Neural cell (in vitro differentiated cells): ENCODE results near the gene HSPB1. TPM values are rescaled to one million over a fixed set of nuclear protein-coding genes. Genes with fewer than 3 reads are reported as not detected.

ENCODE experiments used
- H2AFZ ChIP-seq: fragments of 200-600, 300-800 bp; sonication (generic), shearing (Covaris generic); 2 replicates; pipeline ENCODE4 v1.6.0; 2014; ENCODE audit warnings: low read depth, mild to moderate bottlenecking, antibody characterized with exemption, low read length, moderate library complexity
- H3F3A ChIP-seq: fragments of 200-600 bp; shearing (Covaris generic); 2 replicates; pipeline ENCODE4 v1.6.1; 2016; ENCODE audit warnings: mild to moderate bottlenecking, moderate library complexity, mixed read lengths, antibody characterized with exemption, low read length; ENCODE audit not compliant: insufficient read depth, poor library complexity, severe bottlenecking
- H3K27ac ChIP-seq: fragments of 200-600, 300-800 bp; sonication (generic), shearing (Covaris generic); 2 replicates; pipeline ENCODE4 v1.5.1; 2014; ENCODE audit warnings: mild to moderate bottlenecking, low read length, moderate library complexity
- H3K27me3 ChIP-seq: fragments of 300-800, 200-600 bp; sonication (generic), shearing (Covaris generic); 2 replicates; pipeline ENCODE4 v1.6.0; 2014; ENCODE audit warnings: mild to moderate bottlenecking, low read depth, low read length, moderate library complexity; ENCODE audit not compliant: insufficient read depth
- H3K36me3 ChIP-seq: fragments of 300-800, 200-600 bp; sonication (generic), shearing (Covaris generic); 2 replicates; pipeline ENCODE4 v1.5.1; 2014; ENCODE audit warnings: mild to moderate bottlenecking, antibody characterized with exemption, low read length, moderate library complexity; ENCODE audit not compliant: insufficient read depth
- H3K4me2 ChIP-seq: fragments of 300-800, 200-600 bp; sonication (generic), shearing (Covaris generic); 2 replicates; pipeline ENCODE4 v1.6.0; 2014; ENCODE audit warnings: mild to moderate bottlenecking, low read length
- H3K4me3 ChIP-seq: fragments of 300-800, 200-600 bp; sonication (generic), shearing (Covaris generic); 2 replicates; pipeline ENCODE4 v1.5.1; 2014; ENCODE audit warnings: mild to moderate bottlenecking, low read length, moderate library complexity
- H3K79me2 ChIP-seq: fragments of 200-600 bp; shearing (Covaris generic); replicated peaks from 2 replicates; pipeline ENCODE4 v1.6.0; 2014; ENCODE audit warnings: mild to moderate bottlenecking, low read length, moderate library complexity; ENCODE audit not compliant: insufficient read depth
- H3K9ac ChIP-seq: fragments of 300-800, 200-600 bp; sonication (generic), shearing (Covaris generic); 2 replicates; pipeline ENCODE4 v1.6.1; 2016; ENCODE audit warnings: mild to moderate bottlenecking, low read length, mixed read lengths
- H3K9me2 ChIP-seq: fragments of 200-600 bp; shearing (Covaris generic); 2 replicates; pipeline ENCODE4 v1.6.1; 2016; ENCODE audit warnings: mild to moderate bottlenecking, low read length, mixed read lengths; ENCODE audit not compliant: insufficient read depth
- H3K9me3 ChIP-seq: fragments of 200-600, 300-800 bp; sonication (generic), shearing (Covaris generic); 2 replicates; pipeline ENCODE4 v1.6.1; 2016; ENCODE audit warnings: mild to moderate bottlenecking, mixed run types, low read length, moderate library complexity, mixed read lengths
- H4K20me1 ChIP-seq: fragments of 200-600 bp; shearing (Covaris generic); 2 replicates; pipeline ENCODE4 v1.6.1; 2016; ENCODE audit warnings: mild to moderate bottlenecking, mixed run types; ENCODE audit not compliant: insufficient read depth
- EP300 ChIP-seq: fragments of 450-650 bp; conservative IDR thresholded peaks from 2 replicates; pipeline ENCODE4 v1.6.1; 2014; ENCODE audit warnings: antibody characterized with exemption, mild to moderate bottlenecking, moderate library complexity; ENCODE audit not compliant: poor library complexity, severe bottlenecking
- EZH2 ChIP-seq: fragments of 200-600, 300-800 bp; shearing (Covaris generic), sonication (generic); IDR thresholded peaks from 2 replicates; pipeline ENCODE4 v1.6.1; 2014; ENCODE audit warnings: antibody characterized with exemption, low read length, borderline replicate concordance, mild to moderate bottlenecking; ENCODE audit not compliant: insufficient read depth, poor library complexity, severe bottlenecking
- MXI1 ChIP-seq: fragments of 450-650 bp; conservative IDR thresholded peaks from 2 replicates; pipeline ENCODE4 v1.6.1; 2014; ENCODE audit warnings: antibody characterized with exemption, mild to moderate bottlenecking; ENCODE audit not compliant: poor library complexity, severe bottlenecking
- POLR2AphosphoS5 ChIP-seq: IDR thresholded peaks from 2 replicates; pipeline ENCODE4 v1.6.1; 2012
- RAD21 ChIP-seq: fragments of 450-650 bp; conservative IDR thresholded peaks from 2 replicates; pipeline ENCODE4 v1.6.1; 2014; ENCODE audit warnings: antibody characterized with exemption, mild to moderate bottlenecking, moderate library complexity
- REST ChIP-seq: IDR thresholded peaks from 2 replicates; pipeline ENCODE4 v1.6.1; 2012; ENCODE audit warnings: borderline replicate concordance
- SMC3 ChIP-seq: fragments of 450-650 bp; conservative IDR thresholded peaks from 2 replicates; pipeline ENCODE4 v1.6.1; 2014; ENCODE audit warnings: antibody characterized with exemption, mild to moderate bottlenecking, moderate library complexity; ENCODE audit not compliant: poor library complexity
- TAF1 ChIP-seq: IDR thresholded peaks from 2 replicates; pipeline ENCODE4 v1.6.1; 2012; ENCODE audit warnings: low read depth
- polyA plus RNA-seq: library from polyadenylated mRNA; depleted of rRNA; stranded (reverse); fragments of >200 nt; gene quantifications from 2 replicates; pipeline ENCODE4 v1.2.3, GENCODE V29; 2014
- TF ChIP-seq, protein P1 (sequence below): fragments of 450-650 bp; IDR thresholded peaks from 2 replicates; pipeline ENCODE4 v1.5.1; 2014; ENCODE audit warnings: antibody characterized with exemption, mild to moderate bottlenecking, moderate library complexity; ENCODE audit not compliant: poor library complexity, severe bottlenecking

HSPB1 gene
- polyA plus RNA-seq, 1 donor from 2014 or later: 1.4 TPM

DNA sequence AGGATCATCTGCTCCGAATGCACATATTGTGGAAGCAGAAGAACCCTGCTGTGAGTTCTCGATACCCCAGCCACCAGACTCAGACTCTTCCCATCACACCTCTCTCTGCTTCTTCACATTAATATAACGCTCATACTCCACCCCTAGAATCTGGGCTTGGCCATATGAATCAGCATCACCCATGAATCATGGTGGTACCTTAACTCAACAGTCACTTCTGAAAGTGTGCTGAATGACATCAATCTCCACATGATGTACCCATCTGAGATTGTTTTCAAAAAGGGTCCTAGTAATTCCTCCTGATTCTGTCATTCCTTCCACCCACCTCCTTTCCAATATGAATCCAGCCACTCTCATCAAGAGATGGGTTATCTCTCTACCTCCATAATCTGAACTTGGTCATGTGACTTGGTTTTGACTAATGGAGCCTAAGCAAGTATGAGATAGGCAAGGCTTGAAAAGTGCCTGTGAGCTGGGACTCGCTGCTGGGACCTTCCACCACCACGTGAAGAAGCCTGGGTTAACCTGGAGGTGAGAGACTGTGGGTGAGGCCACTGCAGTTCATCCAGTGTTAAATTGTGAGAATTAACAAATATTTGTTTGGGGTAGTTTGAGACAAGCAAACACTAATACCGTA, 40.9 kb downstream of the HSPB1 start:
- Histone ChIP-seq H2AFZ (no peak overlapping the region), H3K4me2 (no peak overlapping the region), H3K9me2 (no peaks in the 10 kb centered on the region), H3K79me2 (peaks cover 98% of the 10 kb centered on the region), H3K9me3 (no peaks in the 10 kb centered on the region), H3K27me3 (no peaks in the 10 kb centered on the region), H3K36me3 (no peaks in the 10 kb centered on the region), H3K9ac (no peak overlapping the region), H3K4me3 (no peak overlapping the region), H4K20me1 (peaks cover 59% of the 10 kb centered on the region), H3F3A (peaks cover 6% of the 10 kb centered on the region), H3K27ac (no peak overlapping the region)
- TF ChIP-seq POLR2AphosphoS5: no peak
- no peak for TF ChIP-seq MXI1
- TF ChIP-seq SMC3: no peak
- TF ChIP-seq RAD21: no peak
- TF ChIP-seq REST: no peak
- no peak for TF ChIP-seq TAF1
- TF ChIP-seq, protein P1, sequence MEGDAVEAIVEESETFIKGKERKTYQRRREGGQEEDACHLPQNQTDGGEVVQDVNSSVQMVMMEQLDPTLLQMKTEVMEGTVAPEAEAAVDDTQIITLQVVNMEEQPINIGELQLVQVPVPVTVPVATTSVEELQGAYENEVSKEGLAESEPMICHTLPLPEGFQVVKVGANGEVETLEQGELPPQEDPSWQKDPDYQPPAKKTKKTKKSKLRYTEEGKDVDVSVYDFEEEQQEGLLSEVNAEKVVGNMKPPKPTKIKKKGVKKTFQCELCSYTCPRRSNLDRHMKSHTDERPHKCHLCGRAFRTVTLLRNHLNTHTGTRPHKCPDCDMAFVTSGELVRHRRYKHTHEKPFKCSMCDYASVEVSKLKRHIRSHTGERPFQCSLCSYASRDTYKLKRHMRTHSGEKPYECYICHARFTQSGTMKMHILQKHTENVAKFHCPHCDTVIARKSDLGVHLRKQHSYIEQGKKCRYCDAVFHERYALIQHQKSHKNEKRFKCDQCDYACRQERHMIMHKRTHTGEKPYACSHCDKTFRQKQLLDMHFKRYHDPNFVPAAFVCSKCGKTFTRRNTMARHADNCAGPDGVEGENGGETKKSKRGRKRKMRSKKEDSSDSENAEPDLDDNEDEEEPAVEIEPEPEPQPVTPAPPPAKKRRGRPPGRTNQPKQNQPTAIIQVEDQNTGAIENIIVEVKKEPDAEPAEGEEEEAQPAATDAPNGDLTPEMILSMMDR: no peak
- TF ChIP-seq EZH2: no peak
- no peak for TF ChIP-seq EP300

DNA sequence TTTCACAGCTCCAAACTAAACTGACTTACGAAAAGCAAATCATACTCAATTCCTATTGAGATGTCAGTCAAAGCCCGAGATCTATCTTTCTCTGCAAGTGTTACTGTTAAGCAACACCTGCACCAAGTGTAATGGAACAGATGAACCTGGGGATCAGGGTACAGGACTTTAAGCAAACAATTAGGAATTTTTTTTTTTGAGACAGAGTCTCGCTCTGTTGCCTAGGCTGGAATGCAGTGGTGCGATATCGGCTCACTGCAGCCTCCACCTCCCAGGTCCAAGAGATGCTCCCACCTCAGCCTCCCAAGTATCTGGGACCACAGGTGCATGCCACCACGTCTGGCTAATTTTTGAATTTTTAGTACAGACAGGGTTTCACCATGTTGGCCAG, 41.5 kb downstream of the HSPB1 start:
- no peaks in the 10 kb centered on the region for H3K9me3 ChIP-seq
- peaks cover 98% of the 10 kb centered on the region for H3K79me2 ChIP-seq
- H3F3A ChIP-seq: peaks cover 6% of the 10 kb centered on the region
- no peak overlapping the region for H3K4me3 ChIP-seq
- no peaks in the 10 kb centered on the region for H3K36me3 ChIP-seq
- no peaks in the 10 kb centered on the region for H3K27me3 ChIP-seq
- H3K9ac ChIP-seq: no peak overlapping the region
- TF ChIP-seq EP300 (no peak), SMC3 (no peak), RAD21 (no peak), POLR2AphosphoS5 (no peak)
- no peaks in the 10 kb centered on the region for H3K9me2 ChIP-seq
- H3K27ac ChIP-seq: no peak overlapping the region
- H4K20me1 ChIP-seq: peaks cover 54% of the 10 kb centered on the region
- no peak overlapping the region for H2AFZ ChIP-seq
- no peak overlapping the region for H3K4me2 ChIP-seq
